K562 (cell line): ENCODE measurements around the gene C4orf36. TPM values are rescaled to one million over a fixed set of nuclear protein-coding genes. Genes with fewer than 3 reads are reported as not detected.

Experiments used
- ATAC-seq: fragments of 200-7000 bp; cut with Tn5 transposase; 3 replicates; pipeline ENCODE4 v1.9.1; 2020; ENCODE audit warnings: moderate library complexity
- BruUV-seq: library from RNA; stranded (reverse); fragments of 400-500 nt; replicated peaks from 2 replicates; lab custom pipeline; 2021; lab: Mats Ljungman, UMichigan
- CTCF ChIA-PET: fragments of 300-600 bp; formaldehyde crosslinking; extraction: SDS; loops from one replicate; lab custom pipeline; 2021; ENCODE audit warnings: low intra/inter-chr PET ratio; lab: Yijun Ruan, JAX
- POLR2A ChIA-PET: fragments of 300-600, 350-650 bp; sonication (Branson Sonifier 250); formaldehyde crosslinking; extraction: SDS; loops from one replicate; lab custom pipeline; 2021; ENCODE audit warnings: antibody characterized with exemption, inconsistent platforms; lab: Yijun Ruan, JAX
- DNase-seq, 4 experiments: peaks; one replicate each; pipeline versions ENCODE4 v3.0.0 to v3.0.0-alpha.2; 2011 to 2018; ENCODE audit warnings: low spot score in 3 of 4, mixed read lengths in 3 of 4; ENCODE audit errors: extremely low read depth in 1 of 4
- FAIRE-seq: peaks from 2 replicates; lab custom pipeline; 2011; peaks lifted over from hg19 to GRCh38; lab: Jason Lieb, UNC
- H2AFZ ChIP-seq: 2 replicates; pipeline ENCODE4 v1.6.0; 2011; ENCODE audit warnings: low read depth, low read length, control low read depth, inconsistent platforms
- H3K27ac ChIP-seq: fragments of 200-600 bp; 3 replicates; pipeline ENCODE4 v1.8.0; 2011; ENCODE audit warnings: low read depth, mild to moderate bottlenecking, control low read depth, inconsistent platforms, low read length, moderate library complexity, mixed read lengths; ENCODE audit errors: extremely low read depth
- H3K27me3 ChIP-seq, 2 experiments: fragments of 300-600 bp in 1 of 2; 2 replicates in 1 of 2; 3 replicates in 1 of 2; pipeline versions ENCODE4 v1.6.0 to v1.8.0; 2011; ENCODE audit warnings: inconsistent platforms in 2 of 2, low read length in 2 of 2, mild to moderate bottlenecking in 1 of 2, mixed read lengths in 1 of 2, moderate library complexity in 1 of 2; ENCODE audit not compliant: control insufficient read depth in 2 of 2, insufficient read depth in 2 of 2
- H3K36me3 ChIP-seq: fragments of 300-600 bp; 3 replicates; pipeline ENCODE4 v1.8.0; 2011; ENCODE audit warnings: mild to moderate bottlenecking, low read length, inconsistent platforms; ENCODE audit not compliant: control insufficient read depth, insufficient read depth
- H3K4me1 ChIP-seq, 2 experiments: fragments of 200-600 bp in 1 of 2; replicated peaks in 1 of 2; 2 replicates in 1 of 2; 3 replicates in 1 of 2; pipeline versions ENCODE4 v1.5.1 to v1.8.0; 2011; ENCODE audit warnings: inconsistent platforms in 2 of 2, low read length in 2 of 2, mild to moderate bottlenecking in 1 of 2, mixed read lengths in 1 of 2, moderate library complexity in 1 of 2; ENCODE audit not compliant: control insufficient read depth in 2 of 2, insufficient read depth in 2 of 2
- H3K4me2 ChIP-seq: 2 replicates; pipeline ENCODE4 v1.6.1; 2011; ENCODE audit warnings: low read length, control low read depth, inconsistent platforms, mixed read lengths; ENCODE audit not compliant: insufficient read depth
- H3K4me3 ChIP-seq: fragments of 200-600 bp; sonication (generic), shearing (Covaris generic); 2 replicates; pipeline ENCODE4 v1.5.1; 2016; ENCODE audit warnings: control low read depth, inconsistent platforms
- H3K79me2 ChIP-seq: fragments of 200-600 bp; 3 replicates; pipeline ENCODE4 v1.8.0; 2011; ENCODE audit warnings: low read length, inconsistent platforms; ENCODE audit not compliant: control insufficient read depth, insufficient read depth
- H3K9ac ChIP-seq, 2 experiments: 2 replicates each; pipeline versions ENCODE4 v1.6.0 to v1.6.1; 2011; ENCODE audit warnings: low read depth in 2 of 2, low read length in 2 of 2, control low read depth in 1 of 2, inconsistent platforms in 1 of 2, mild to moderate bottlenecking in 1 of 2, mixed read lengths in 1 of 2; ENCODE audit not compliant: insufficient read depth in 1 of 2
- H3K9me1 ChIP-seq: one replicate; pipeline ENCODE4 v1.6.0; 2011; ENCODE audit warnings: inconsistent platforms, mild to moderate bottlenecking, low read length, moderate library complexity; ENCODE audit not compliant: control insufficient read depth, insufficient read depth
- H3K9me3 ChIP-seq: replicated peaks from 2 replicates; pipeline ENCODE4 v1.5.1; 2011; ENCODE audit warnings: low read depth, low read length, inconsistent platforms; ENCODE audit not compliant: control insufficient read depth, insufficient read depth
- H4K20me1 ChIP-seq: replicated peaks from 2 replicates; pipeline ENCODE4 v1.6.1; 2011; ENCODE audit warnings: low read length, inconsistent platforms, mixed read lengths; ENCODE audit not compliant: control insufficient read depth, insufficient read depth
- CTCF ChIP-seq, 3 experiments: IDR thresholded peaks in 2 of 3; conservative IDR thresholded peaks in 1 of 3; 2 replicates each; pipeline ENCODE4 v1.5.1; 2011 to 2012; ENCODE audit warnings: low read length in 3 of 3, mild to moderate bottlenecking in 3 of 3, control low read depth in 2 of 3, improper control_type of control experiment in 1 of 3, inconsistent platforms in 1 of 3, low read depth in 1 of 3, mixed read lengths in 1 of 3, moderate library complexity in 1 of 3; ENCODE audit not compliant: insufficient read depth in 2 of 3
- DEAF1 ChIP-seq: fragments of 450-650 bp; formaldehyde crosslinking; IDR thresholded peaks from 2 replicates; pipeline ENCODE4 v1.4.0; 2020; ENCODE audit warnings: mild to moderate bottlenecking, moderate library complexity
- RAD21 ChIP-seq, 2 experiments: fragments of 250-450 bp in 1 of 2; fragments of 450-650 bp in 1 of 2; sonication (Bioruptor Pico) in 1 of 2; formaldehyde crosslinking in 1 of 2; IDR thresholded peaks in 1 of 2; conservative IDR thresholded peaks in 1 of 2; 2 replicates each; pipeline versions ENCODE4 v1.4.0 to v1.8.0; 2020 to 2022; ENCODE audit warnings: mild to moderate bottlenecking in 2 of 2, moderate library complexity in 1 of 2
- REST ChIP-seq, 2 experiments: fragments of 450-650 bp; formaldehyde crosslinking in 1 of 2; IDR thresholded peaks; 2 replicates each; pipeline versions ENCODE4 v1.4.0 to v1.6.1; 2014 to 2020; ENCODE audit warnings: mild to moderate bottlenecking in 2 of 2, borderline replicate concordance in 1 of 2, low read depth in 1 of 2
- SMAD1 ChIP-seq: fragments of 150-350 bp; IDR thresholded peaks from 2 replicates; pipeline ENCODE4 v1.6.1; 2014; ENCODE audit warnings: low read length, low read depth; ENCODE audit not compliant: partially characterized antibody
- SMC3 ChIP-seq: conservative IDR thresholded peaks from 2 replicates; pipeline ENCODE4 v1.6.1; 2011; ENCODE audit warnings: low read depth, low read length, improper control_type of control experiment; ENCODE audit not compliant: insufficient read depth
- STAG1 ChIP-seq: sonication (generic); formaldehyde crosslinking; IDR thresholded peaks from 2 replicates; pipeline ENCODE4 v1.5.0; 2020; ENCODE audit warnings: missing genetic modification reagents, borderline replicate concordance
- WGBS: fragments of 100-300 bp; shearing (Covaris generic); methylation state at CpG from one replicate; pipeline ENCODE4 v1.1.6; 2016; ENCODE audit warnings: low coverage, mixed read lengths; ENCODE audit not compliant: insufficient coverage; ENCODE audit errors: missing lambda C conversion rate; 5-methylcytosine and 5-hydroxymethylcytosine counted together
- in situ Hi-C: fragments of 300-500 bp; cut with MboI; formaldehyde crosslinking; loops from 4 replicates; pipeline ENCODE4 v1.15.0; 2018; ENCODE audit warnings: inconsistent platforms, mixed read lengths
- intact Hi-C: fragments of 100-400 bp; cut with micrococcal nuclease; formaldehyde crosslinking; loops from 2 replicates; pipeline ENCODE4 v1.14.2; 2022
- polyA plus RNA-seq, 8 experiments: library from polyadenylated mRNA; depleted of rRNA in 4 of 8; stranded (reverse) in 5 of 8; unstranded in 3 of 8; fragments of >200 nt; fragmentation: Nextera tagmentation in 2 of 8; fragmentation: Illumina TruSeq in 1 of 8; extraction: Ambion mirVana in 2 of 8; extraction: Trizol in 1 of 8; gene quantifications; 2 replicates each; pipeline versions ENCODE4 v1.2.1 to v1.2.3, GENCODE V29; 2011 to 2014; ENCODE audit warnings: inconsistent platforms in 1 of 8, missing spikeins in 1 of 8
- total RNA-seq, 7 experiments: library from RNA; depleted of rRNA in 6 of 7; stranded (reverse); fragments of >200 nt in 6 of 7; fragmentation: Illumina TruSeq in 2 of 7; extraction: Trizol in 2 of 7; gene quantifications; 2 replicates each; pipeline versions ENCODE4 v1.2.1 to v1.2.3, GENCODE V29; 2011 to 2021; ENCODE audit warnings: low replicate concordance in 1 of 7

The C4orf36 gene
- total and polyA plus RNA-seq, 9 of the 15 experiments (the other 6 are each of a cell fraction or from before 2014, with no cell fraction given): 0.14 to 0.45 (median 0.20) TPM; not detected in 5

GRCh38 chr4:86898562-86898961 is 6.3 kb upstream of the C4orf36 start:
- Histone ChIP-seq H3K79me2 (no peaks in the 10 kb centered on the region), H2AFZ (no peak overlapping the region), H3K4me2 (no peak overlapping the region), H3K9me3 (no peaks in the 10 kb centered on the region), H3K27me3 (no peaks in the 10 kb centered on the region), H3K4me1 (no peaks in the 10 kb centered on the region; a peak in 1 of 5 replicates), H3K9ac (no peak overlapping the region), H3K36me3 (no peaks in the 10 kb centered on the region), H4K20me1 (no peaks in the 10 kb centered on the region), H3K27ac (no peak overlapping the region), H3K4me3 (no peak overlapping the region), H3K9me1 (no peaks in the 10 kb centered on the region)
- FAIRE-seq (peak; percentile 84), DNase-seq (peak in 1 of 4 experiments; percentile 55), ATAC-seq (peak; percentile 90)
- intact Hi-C loops: loop anchor here (1.0 to 5.0 kb wide), 5 partner anchors 106 to 566 kb away; no protein-coding TSS in a partner anchor
- in situ Hi-C loops: loop anchor here (5.0 to 10.0 kb wide), 2 partner anchors 406 to 946 kb away; no protein-coding TSS in a partner anchor
- WGBS: 8% methylated on average over 4 of the region's 4 CpGs
- BruUV-seq: no TSS peak
- CTCF ChIA-PET: interaction anchor here (0.6 to 1.7 kb wide), 6 partner anchors 18 to 950 kb away, joined by 3 to 7 read pairs (median 4); no protein-coding TSS in a partner anchor
- POLR2A ChIA-PET: no interaction called here
- TF ChIP-seq RAD21 (CRISPR knock-in tag; conservative IDR thresholded peaks at IDR 0.05 in 1 of 2, IDR thresholded peaks at IDR 0.05 in 1 of 2) (peak; percentile 72 to 76), REST (IDR thresholded peaks at IDR 0.05; ENCODE audit: borderline replicate concordance) (peak; percentile 66; the same call in 1 of the 2 replicates), REST (CRISPR knock-in tag; IDR thresholded peaks at IDR 0.05; ENCODE audit: low read depth) (no peak), DEAF1 (CRISPR knock-in tag) (peak; percentile 62), CTCF (IDR thresholded peaks at IDR 0.05 in 2 of 3, conservative IDR thresholded peaks at IDR 0.05 in 1 of 3; ENCODE audit: insufficient read depth in 2 of 3, low read depth in 1 of 3, low read length in 3 of 3) (peak; percentile 58 to 77 (median 62)), SMAD1 (no peak), SMC3 (peak; percentile 67), STAG1 (CRISPR knock-in tag) (peak; percentile 77; the same call in 1 of the 2 replicates)
